Smooth muscle cell of the brain vasculature (primary cell): Measurements from ENCODE around the gene CDX1.
"Not testable (repeated sequence)": the region's sequence is repeated elsewhere in the genome, so short reads cannot be mapped to it uniquely, and the experiment has no call there.

Experiments used
- DNase-seq: peaks from one replicate; pipeline ENCODE4 v3.0.0-alpha.2; 2012; ENCODE audit warnings: low read depth, low spot score

Gene CDX1

DNA sequence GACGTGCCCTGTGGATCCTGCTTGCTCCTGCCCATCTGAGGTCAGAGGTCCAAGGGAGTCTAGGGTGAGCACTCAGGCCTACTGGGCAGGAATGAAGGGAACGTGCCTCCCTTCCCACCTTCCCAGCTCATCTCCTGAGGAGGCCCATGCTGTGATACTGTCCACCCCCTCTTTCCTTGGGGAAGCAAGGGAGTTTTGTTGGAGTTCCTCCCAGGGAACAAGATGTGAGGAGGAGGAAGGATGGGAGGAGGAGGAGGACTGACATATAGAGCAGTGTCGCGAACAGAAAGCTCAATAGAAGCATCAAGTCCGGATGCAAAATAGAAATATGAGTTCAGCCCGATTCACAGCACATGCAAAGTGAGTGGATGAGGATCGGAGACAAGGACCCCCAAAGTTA is 64.3 kb downstream of the CDX1 start:
- no peak for DNase-seq

DNA sequence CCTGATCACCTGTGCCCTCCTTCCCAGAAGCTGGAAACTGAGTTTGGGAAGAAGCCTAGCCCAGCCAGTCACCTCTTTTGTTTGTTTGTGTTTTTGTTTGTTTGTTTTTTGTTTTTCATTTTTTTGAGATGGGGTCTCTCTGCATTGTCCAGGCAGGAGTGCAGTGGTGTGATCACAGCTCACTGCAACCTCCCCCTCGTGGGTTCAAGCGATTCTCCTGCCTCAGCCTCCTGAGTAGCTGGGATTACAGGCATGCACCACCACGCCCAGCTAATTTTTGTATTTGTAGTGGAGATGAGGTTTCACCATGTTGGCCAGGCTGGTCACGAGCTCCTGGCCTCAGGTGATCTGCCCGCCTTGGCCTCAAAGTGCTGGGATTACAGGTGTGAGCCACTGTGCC is 67.1 kb downstream of the CDX1 start:
- DNase-seq, result not testable (repeated sequence)
